Suprapubic skin (tissue), 4 donors: Measurements from ENCODE around the gene CLDN11.

ENCODE experiments used
- EP300 ChIP-seq: sonication (generic); formaldehyde crosslinking; IDR thresholded peaks from one replicate; pipeline ENCODE4 v1.6.1; 2017; ENCODE audit warnings: antibody characterized with exemption
- POLR2A ChIP-seq, 2 donors: fragments of 450-650 bp; IDR thresholded peaks; one replicate each; pipeline ENCODE4 v1.6.1; 2017; ENCODE audit warnings: antibody characterized with exemption in 2 of 2, mild to moderate bottlenecking in 2 of 2, moderate library complexity in 2 of 2
- POLR2AphosphoS5 ChIP-seq, 3 donors: sonication (generic); formaldehyde crosslinking; IDR thresholded peaks; one replicate each; pipeline ENCODE4 v1.6.1; 2017; ENCODE audit warnings: antibody characterized with exemption in 3 of 3
- TF ChIP-seq, protein P1 (sequence below), 2 donors: fragments of 200-600 bp in 1 of 2; fragments of 450-650 bp in 1 of 2; sonication (generic) in 1 of 2; IDR thresholded peaks; one replicate each; pipeline ENCODE4 v1.5.1; 2016 to 2019; ENCODE audit warnings: antibody characterized with exemption in 2 of 2, mild to moderate bottlenecking in 1 of 2, moderate library complexity in 1 of 2

GRCh38 chr3:170383567-170383966 lies 35.1 kb upstream of the CLDN11 start:
- TF ChIP-seq POLR2A (IDR thresholded peaks at IDR 0.05) (no peak), EP300 (no peak), POLR2AphosphoS5 (IDR thresholded peaks at IDR 0.05) (no peak)
- TF ChIP-seq, protein P1, sequence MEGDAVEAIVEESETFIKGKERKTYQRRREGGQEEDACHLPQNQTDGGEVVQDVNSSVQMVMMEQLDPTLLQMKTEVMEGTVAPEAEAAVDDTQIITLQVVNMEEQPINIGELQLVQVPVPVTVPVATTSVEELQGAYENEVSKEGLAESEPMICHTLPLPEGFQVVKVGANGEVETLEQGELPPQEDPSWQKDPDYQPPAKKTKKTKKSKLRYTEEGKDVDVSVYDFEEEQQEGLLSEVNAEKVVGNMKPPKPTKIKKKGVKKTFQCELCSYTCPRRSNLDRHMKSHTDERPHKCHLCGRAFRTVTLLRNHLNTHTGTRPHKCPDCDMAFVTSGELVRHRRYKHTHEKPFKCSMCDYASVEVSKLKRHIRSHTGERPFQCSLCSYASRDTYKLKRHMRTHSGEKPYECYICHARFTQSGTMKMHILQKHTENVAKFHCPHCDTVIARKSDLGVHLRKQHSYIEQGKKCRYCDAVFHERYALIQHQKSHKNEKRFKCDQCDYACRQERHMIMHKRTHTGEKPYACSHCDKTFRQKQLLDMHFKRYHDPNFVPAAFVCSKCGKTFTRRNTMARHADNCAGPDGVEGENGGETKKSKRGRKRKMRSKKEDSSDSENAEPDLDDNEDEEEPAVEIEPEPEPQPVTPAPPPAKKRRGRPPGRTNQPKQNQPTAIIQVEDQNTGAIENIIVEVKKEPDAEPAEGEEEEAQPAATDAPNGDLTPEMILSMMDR (IDR thresholded peaks at IDR 0.05): no peak
